ENCODE results near the gene DMRT3. TPM values are rescaled to one million over a fixed set of nuclear protein-coding genes. Genes with fewer than 3 reads are reported as not detected.

DMRT3 gene
- total and polyA plus RNA-seq, 11 donors: 0.15 TPM; not detected in 10

DNA sequence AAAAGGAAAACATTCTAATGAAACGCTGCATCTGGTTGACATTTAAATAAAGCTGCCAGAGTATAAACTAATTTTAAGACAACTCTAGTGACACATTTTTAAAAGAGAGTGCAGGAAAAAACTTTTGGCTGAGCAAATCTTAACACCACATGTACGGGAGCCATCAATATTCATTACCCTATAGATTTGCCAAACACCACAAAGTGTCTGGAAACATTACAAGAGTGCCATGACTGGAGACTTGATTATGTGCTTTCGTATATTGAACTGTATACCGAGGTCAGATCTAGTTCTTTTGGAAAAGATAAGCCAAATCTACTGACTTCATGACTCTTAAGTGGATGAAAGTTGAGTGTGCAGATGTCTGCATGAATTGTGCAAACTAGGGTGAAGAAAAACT lies 63.1 kb downstream of the DMRT3 start:
- Histone ChIP-seq H3K4me1 (peaks cover 0 to 10% (median 0%) of the 10 kb centered on the region in 12 donors), H3K36me3 (no peaks in the 10 kb centered on the region), H3K27ac (no peak overlapping the region), H3K9me3 (no peaks in the 10 kb centered on the region), H3K27me3 (peaks cover 30 to 92% (median 58%) of the 10 kb centered on the region in 9 donors), H3K4me3 (no peak overlapping the region)
- ATAC-seq: no peak
- no peak for DNase-seq
- intact Hi-C loops (cut with DNase I): no loop called here
- TF ChIP-seq, protein P1, sequence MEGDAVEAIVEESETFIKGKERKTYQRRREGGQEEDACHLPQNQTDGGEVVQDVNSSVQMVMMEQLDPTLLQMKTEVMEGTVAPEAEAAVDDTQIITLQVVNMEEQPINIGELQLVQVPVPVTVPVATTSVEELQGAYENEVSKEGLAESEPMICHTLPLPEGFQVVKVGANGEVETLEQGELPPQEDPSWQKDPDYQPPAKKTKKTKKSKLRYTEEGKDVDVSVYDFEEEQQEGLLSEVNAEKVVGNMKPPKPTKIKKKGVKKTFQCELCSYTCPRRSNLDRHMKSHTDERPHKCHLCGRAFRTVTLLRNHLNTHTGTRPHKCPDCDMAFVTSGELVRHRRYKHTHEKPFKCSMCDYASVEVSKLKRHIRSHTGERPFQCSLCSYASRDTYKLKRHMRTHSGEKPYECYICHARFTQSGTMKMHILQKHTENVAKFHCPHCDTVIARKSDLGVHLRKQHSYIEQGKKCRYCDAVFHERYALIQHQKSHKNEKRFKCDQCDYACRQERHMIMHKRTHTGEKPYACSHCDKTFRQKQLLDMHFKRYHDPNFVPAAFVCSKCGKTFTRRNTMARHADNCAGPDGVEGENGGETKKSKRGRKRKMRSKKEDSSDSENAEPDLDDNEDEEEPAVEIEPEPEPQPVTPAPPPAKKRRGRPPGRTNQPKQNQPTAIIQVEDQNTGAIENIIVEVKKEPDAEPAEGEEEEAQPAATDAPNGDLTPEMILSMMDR (IDR thresholded peaks at IDR 0.05): no peak
- no peak for TF ChIP-seq POLR2A (IDR thresholded peaks at IDR 0.05)
- 56 to 66% (median 63%) methylated on average over 4 of the region's 4 CpGs for WGBS, 4 donors

Other genes with a start within 250 kb of the DMRT3 start
- not detected for gene DMRT1, start 135.0 kb upstream of the DMRT3 start, total RNA-seq
- not detected for gene DMRT1, start 135.0 kb upstream of the DMRT3 start, polyA plus RNA-seq
- under 1 TPM in 5 of 9 donors, not detected in 4; 0.12 to 0.72 (median 0.33) TPM for gene DMRT2, start 73.7 kb downstream of the DMRT3 start, total RNA-seq
- under 1 TPM in 1 of 2 donors, not detected in 1; 0.11 TPM for gene DMRT2, start 73.7 kb downstream of the DMRT3 start, polyA plus RNA-seq

Measured in heart left ventricle (tissue), 16 donors.